NT2/D1 (cell line): Measurements from ENCODE around the gene SLC30A7.

Experiments
- DNase-seq: peaks from one replicate; pipeline ENCODE4 v3.0.0-alpha.2; 2011; ENCODE audit warnings: low read depth, low spot score
- H3K27me3 ChIP-seq: 2 replicates; pipeline ENCODE4 v1.6.0; 2011; ENCODE audit warnings: mild to moderate bottlenecking; ENCODE audit not compliant: insufficient read length, insufficient read depth
- H3K36me3 ChIP-seq: 2 replicates; pipeline ENCODE4 v1.6.1; 2011; ENCODE audit warnings: mild to moderate bottlenecking, low read length, mixed read lengths; ENCODE audit not compliant: insufficient read depth, insufficient read length
- H3K4me1 ChIP-seq: 2 replicates; pipeline ENCODE4 v1.5.1; 2011; ENCODE audit not compliant: insufficient read depth, insufficient read length
- H3K4me3 ChIP-seq: 2 replicates; pipeline ENCODE4 v1.5.1; 2011; ENCODE audit warnings: low read depth; ENCODE audit not compliant: insufficient read length
- H3K9ac ChIP-seq: 2 replicates; pipeline ENCODE4 v1.6.0; 2011; ENCODE audit warnings: low read depth; ENCODE audit not compliant: insufficient read length
- H3K9me3 ChIP-seq: 2 replicates; pipeline ENCODE4 v1.5.1; 2011; ENCODE audit warnings: mild to moderate bottlenecking, low read length; ENCODE audit not compliant: insufficient read depth
- SUZ12 ChIP-seq: IDR thresholded peaks from 2 replicates; pipeline ENCODE4 v1.6.1; 2011; ENCODE audit not compliant: insufficient read length, insufficient read depth; ENCODE audit errors: extremely low read depth
- YY1 ChIP-seq: IDR thresholded peaks from 2 replicates; pipeline ENCODE4 v1.6.1; 2011; ENCODE audit not compliant: insufficient read length, insufficient read depth
- ZNF274 ChIP-seq: IDR thresholded peaks from 2 replicates; pipeline ENCODE4 v1.6.1; 2011; ENCODE audit warnings: mild to moderate bottlenecking, low read depth, low read length

Gene SLC30A7

GRCh38 chr1:100960098-100960497 lies 64.2 kb downstream of the SLC30A7 start:
- Histone ChIP-seq H3K9ac (no peak overlapping the region), H3K27me3 (no peaks in the 10 kb centered on the region), H3K4me3 (no peak overlapping the region), H3K9me3 (no peaks in the 10 kb centered on the region), H3K4me1 (no peaks in the 10 kb centered on the region), H3K36me3 (peaks cover 14% of the 10 kb centered on the region)
- DNase-seq = no peak
- TF ChIP-seq YY1 (no peak), SUZ12 (no peak), ZNF274 (no peak)

DNA sequence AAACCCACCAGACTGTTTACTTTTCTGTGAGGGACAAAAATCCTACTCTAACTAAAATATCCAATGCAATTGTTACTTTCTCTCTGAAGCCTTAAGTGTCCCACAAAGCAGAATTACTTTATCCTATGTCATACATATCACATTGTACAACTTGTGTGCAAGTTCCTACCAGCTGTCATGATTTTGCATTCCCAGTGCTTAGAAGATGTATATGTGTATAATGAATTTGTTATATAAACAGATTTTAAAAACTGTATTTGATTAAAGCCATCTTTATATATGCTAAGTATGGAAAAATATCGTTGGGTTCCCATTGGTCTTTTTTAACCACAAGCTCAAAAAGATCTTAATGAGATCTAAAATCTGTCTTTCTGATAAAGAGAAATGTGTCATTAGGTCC lies 72.7 kb downstream of the SLC30A7 start:
- H3K4me1 ChIP-seq = no peaks in the 10 kb centered on the region
- no peak overlapping the region for H3K4me3 ChIP-seq
- no peaks in the 10 kb centered on the region for H3K27me3 ChIP-seq
- H3K9me3 ChIP-seq = no peaks in the 10 kb centered on the region
- DNase-seq = no peak
- H3K36me3 ChIP-seq = peaks cover 25% of the 10 kb centered on the region
- H3K9ac ChIP-seq = no peak overlapping the region
- TF ChIP-seq SUZ12 (no peak), YY1 (no peak), ZNF274 (no peak)

- Histone ChIP-seq H3K36me3 (peaks cover 24% of the 10 kb centered on the region), H3K9me3 (no peaks in the 10 kb centered on the region), H3K9ac (no peak overlapping the region), H3K27me3 (no peaks in the 10 kb centered on the region), H3K4me1 (no peaks in the 10 kb centered on the region), H3K4me3 (no peak overlapping the region)
- no peak for DNase-seq
- TF ChIP-seq YY1 (no peak), ZNF274 (no peak), SUZ12 (no peak)
These were observed 73.4 kb downstream of the SLC30A7 start for GRCh38 chr1:100969327-100969726.

GRCh38 chr1:100971021-100971420 lies 75.1 kb downstream of the SLC30A7 start:
- Histone ChIP-seq H3K27me3 (no peaks in the 10 kb centered on the region), H3K9me3 (no peaks in the 10 kb centered on the region), H3K9ac (no peak overlapping the region), H3K4me1 (no peaks in the 10 kb centered on the region), H3K4me3 (no peak overlapping the region), H3K36me3 (peaks cover 15% of the 10 kb centered on the region)
- no peak for DNase-seq
- TF ChIP-seq ZNF274 = no peak
- no peak for TF ChIP-seq YY1
- TF ChIP-seq SUZ12 = no peak

GRCh38 chr1:100972185-100972584 lies 76.3 kb downstream of the SLC30A7 start:
- H3K27me3 ChIP-seq = no peaks in the 10 kb centered on the region
- no peaks in the 10 kb centered on the region for H3K4me1 ChIP-seq
- H3K9ac ChIP-seq = no peak overlapping the region
- H3K4me3 ChIP-seq = no peak overlapping the region
- TF ChIP-seq ZNF274 (no peak), YY1 (no peak), SUZ12 (no peak)
- no peaks in the 10 kb centered on the region for H3K9me3 ChIP-seq
- H3K36me3 ChIP-seq = peaks cover 9% of the 10 kb centered on the region
- DNase-seq = no peak

DNA sequence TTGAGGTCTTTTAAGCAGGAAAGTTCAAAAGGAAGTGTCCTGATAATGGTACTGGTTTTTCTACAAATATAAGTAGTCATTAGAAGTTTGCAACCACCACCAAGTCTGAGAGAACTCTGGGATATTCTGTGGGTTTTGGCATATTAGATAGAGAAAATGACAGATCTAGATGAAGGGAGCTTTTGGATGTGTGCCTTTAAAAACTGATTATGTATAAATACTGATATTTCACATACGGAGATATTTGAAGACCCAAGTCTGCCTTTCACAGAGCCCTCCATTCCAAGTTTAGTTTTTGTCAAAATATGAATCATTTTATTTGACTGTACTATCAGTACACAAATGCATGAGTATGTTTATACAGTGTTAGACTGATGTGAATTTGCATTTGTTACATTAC lies 81.0 kb downstream of the SLC30A7 start:
- no peak for DNase-seq
- TF ChIP-seq YY1 (no peak), ZNF274 (no peak), SUZ12 (no peak)
- Histone ChIP-seq H3K4me1 (no peaks in the 10 kb centered on the region), H3K27me3 (no peaks in the 10 kb centered on the region), H3K9ac (no peak overlapping the region), H3K36me3 (peaks cover 6% of the 10 kb centered on the region), H3K9me3 (no peaks in the 10 kb centered on the region), H3K4me3 (no peak overlapping the region)

DNA sequence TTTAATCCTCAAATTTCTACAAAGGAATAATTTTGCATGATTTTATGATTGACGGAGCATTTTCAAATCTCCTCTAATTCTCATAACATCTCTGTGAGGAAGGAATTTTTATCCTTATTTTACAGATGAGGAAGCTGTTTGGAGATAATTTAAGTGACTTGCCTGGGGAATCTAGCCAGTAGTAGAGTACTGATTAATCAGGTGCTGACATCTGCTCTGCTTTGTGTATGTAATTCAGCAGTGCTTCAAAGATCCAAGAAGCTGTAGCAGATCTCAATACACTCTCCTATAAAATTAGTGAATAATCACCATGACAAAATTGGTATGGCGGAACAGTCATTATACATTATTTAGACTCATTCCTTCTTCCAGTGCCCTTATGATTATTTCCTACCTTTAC lies 83.7 kb downstream of the SLC30A7 start:
- TF ChIP-seq SUZ12 (no peak), ZNF274 (no peak), YY1 (no peak)
- Histone ChIP-seq H3K9ac (no peak overlapping the region), H3K9me3 (no peaks in the 10 kb centered on the region), H3K4me1 (no peaks in the 10 kb centered on the region), H3K36me3 (peaks cover 13% of the 10 kb centered on the region), H3K27me3 (no peaks in the 10 kb centered on the region), H3K4me3 (no peak overlapping the region)
- no peak for DNase-seq
